Calu3 (cell line): ENCODE measurements around the gene SEC22C. TPM values are rescaled to one million over a fixed set of nuclear protein-coding genes. Genes with fewer than 3 reads are reported as not detected.
"Not testable (repeated sequence)": the region's sequence is repeated elsewhere in the genome, so short reads cannot be mapped to it uniquely, and the experiment has no call there.

Experiments used
- BruUV-seq: library from RNA; stranded (reverse); fragments of 400-500 nt; replicated peaks from 2 replicates; lab custom pipeline; 2021; lab: Mats Ljungman, UMichigan
- CTCF ChIA-PET: fragments of 300-600 bp; sonication (Branson Sonifier 250); formaldehyde crosslinking; loops from one replicate; lab custom pipeline; 2022; ENCODE audit warnings: antibody characterized with exemption; lab: Charles Lee
- DNase-seq: peaks from one replicate; pipeline ENCODE4 v3.0.0; 2022
- H3K27ac Mint-ChIP-seq: one replicate; pipeline ENCODE4 v1.8.0; 2022; ENCODE audit warnings: mixed read lengths; ENCODE audit not compliant: unreplicated experiment
- H3K27me3 Mint-ChIP-seq: one replicate; pipeline ENCODE4 v1.8.0; 2022; ENCODE audit warnings: mixed read lengths; ENCODE audit not compliant: unreplicated experiment
- H3K36me3 Mint-ChIP-seq: one replicate; pipeline ENCODE4 v1.8.0; 2022; ENCODE audit warnings: mild to moderate bottlenecking, moderate library complexity, mixed read lengths; ENCODE audit not compliant: insufficient read depth, unreplicated experiment
- H3K4me1 Mint-ChIP-seq: one replicate; pipeline ENCODE4 v1.8.0; 2022; ENCODE audit warnings: mild to moderate bottlenecking, low read depth, mixed read lengths; ENCODE audit not compliant: unreplicated experiment
- H3K4me3 Mint-ChIP-seq: one replicate; pipeline ENCODE4 v1.8.0; 2022; ENCODE audit warnings: mild to moderate bottlenecking, low read depth, moderate library complexity, mixed read lengths; ENCODE audit not compliant: unreplicated experiment
- H3K9me3 Mint-ChIP-seq: one replicate; pipeline ENCODE4 v1.8.0; 2022; ENCODE audit warnings: low read depth, mixed read lengths; ENCODE audit not compliant: unreplicated experiment
- CTCF ChIP-seq: fragments of 200-600 bp; IDR thresholded peaks from one replicate; pipeline ENCODE4 v1.8.0; 2022; ENCODE audit warnings: antibody characterized with exemption; ENCODE audit not compliant: unreplicated experiment
- intact Hi-C: fragments of 100-400 bp; cut with micrococcal nuclease; formaldehyde crosslinking; loops from one replicate; pipeline ENCODE4 v1.10.0; 2022; ENCODE audit not compliant: unreplicated experiment
- total RNA-seq: library from RNA; stranded (reverse); gene quantifications from 2 replicates; pipeline ENCODE4 v1.2.3, GENCODE V29; 2022

Gene SEC22C
- total RNA-seq, 1 experiment from 2014 or later = 42.3 TPM

- intact Hi-C loops = no loop called here
- DNase-seq = no peak
- BruUV-seq = no TSS peak
- Mint-ChIP-seq H3K4me1 (peaks cover 19% of the 10 kb centered on the region), H3K27me3 (no peaks in the 10 kb centered on the region), H3K27ac (peak overlapping the region; percentile 90), H3K36me3 (peaks cover 46% of the 10 kb centered on the region), H3K4me3 (peak overlapping the region; percentile 80), H3K9me3 (no peaks in the 10 kb centered on the region)
- no peak for TF ChIP-seq CTCF
- CTCF ChIA-PET = interaction anchor here (0.8 kb wide), 1 partner anchor 11 kb away, joined by 3 read pairs; the partner anchor contains the start of gene SS18L2
Observed at GRCh38 chr3:42601896-42602581, 20.3 kb upstream of the SEC22C start.

- intact Hi-C loops = no loop called here
- CTCF ChIA-PET = interaction anchor here (0.6 to 1.3 kb wide), 4 partner anchors 13 to 521 kb away, joined by 3 to 5 read pairs (median 3); no protein-coding TSS in a partner anchor
- H3K27ac Mint-ChIP-seq = peak overlapping the region; percentile 90
- BruUV-seq = no TSS peak
- no peaks in the 10 kb centered on the region for H3K27me3 Mint-ChIP-seq
- peaks cover 18% of the 10 kb centered on the region for H3K4me1 Mint-ChIP-seq
- peaks cover 44% of the 10 kb centered on the region for H3K36me3 Mint-ChIP-seq
- peak; percentile 58 for DNase-seq
- H3K9me3 Mint-ChIP-seq = no peaks in the 10 kb centered on the region
- peak overlapping the region; percentile 80 for H3K4me3 Mint-ChIP-seq
- no peak for TF ChIP-seq CTCF
Observed at GRCh38 chr3:42600958-42601675, 19.4 kb upstream of the SEC22C start.

- peak; percentile 13 for TF ChIP-seq CTCF
- Mint-ChIP-seq H3K4me3 (peak within 1 kb of the TSS; percentile 80), H3K27ac (peak within 1 kb of the TSS; percentile 90), H3K9me3 (no peaks in the 10 kb centered on the region), H3K27me3 (no peaks in the 10 kb centered on the region), H3K4me1 (peaks cover 11% of the 10 kb centered on the region), H3K36me3 (peaks cover 47% of the 10 kb centered on the region)
- CTCF ChIA-PET = interaction anchor here (0.6 to 1.3 kb wide), 7 partner anchors 9 to 520 kb away, joined by 3 to 6 read pairs (median 3); partner anchors contain the start of genes SEC22C and SS18L2
- BruUV-seq = no TSS peak
- DNase-seq = peak; percentile 98
- intact Hi-C loops = no loop called here
Observed at GRCh38 chr3:42600111-42600957, 18.6 kb upstream of the SEC22C start, which contains the start of gene NKTR. TSS of gene NKTR (plus strand) at chr3:42600686. CDS start at chr3:42601007, 321 bp downstream.

GRCh38 chr3:42597098-42597497 lies 15.3 kb upstream of the SEC22C start:
- H3K27ac Mint-ChIP-seq, BruUV-seq, H3K4me3 Mint-ChIP-seq, intact Hi-C loops, H3K27me3 Mint-ChIP-seq, H3K9me3 Mint-ChIP-seq, DNase-seq: not testable (repeated sequence)
- H3K4me1 Mint-ChIP-seq = peaks cover 17% of the 10 kb centered on the region
- CTCF ChIA-PET = interaction anchor here (0.7 kb wide), 1 partner anchor 349 kb away, joined by 4 read pairs; no protein-coding TSS in a partner anchor
- peaks cover 50% of the 10 kb centered on the region for H3K36me3 Mint-ChIP-seq
